K562 (cell line): Measurements from ENCODE around the gene GEN1.

Experiments
- CEBPB ChIP-seq: fragments of 450-650 bp; IDR thresholded peaks from 2 replicates; pipeline ENCODE4 v1.6.1; 2016; ENCODE audit warnings: missing genetic modification characterization, missing compliant biosample characterization
- ETS2 ChIP-seq: IDR thresholded peaks from 2 replicates; pipeline ENCODE4 v1.6.1; 2016; ENCODE audit warnings: borderline replicate concordance, missing genetic modification characterization, mild to moderate bottlenecking, moderate library complexity, missing compliant biosample characterization; ENCODE audit not compliant: poor library complexity, severe bottlenecking
- EZH2 ChIP-seq: IDR thresholded peaks from 2 replicates; pipeline ENCODE4 v1.6.1; 2012; ENCODE audit warnings: low read depth, mild to moderate bottlenecking, inconsistent platforms, low read length, borderline replicate concordance
- JUN ChIP-seq, 2 experiments: sonication (generic) in 1 of 2; formaldehyde crosslinking in 1 of 2; IDR thresholded peaks; 2 replicates each; pipeline versions ENCODE4 v1.6.1 to v1.8.0; 2012 to 2022; ENCODE audit warnings: borderline replicate concordance in 2 of 2, mild to moderate bottlenecking in 2 of 2, improper control_type of control experiment in 1 of 2, low read depth in 1 of 2, low read length in 1 of 2, missing genetic modification reagents in 1 of 2
- MCM7 ChIP-seq, 2 experiments: fragments of 450-650 bp; IDR thresholded peaks; 2 replicates each; pipeline ENCODE4 v1.6.1; 2016 to 2018
- NFYB ChIP-seq: IDR thresholded peaks from 2 replicates; pipeline ENCODE4 v1.6.1; 2011; ENCODE audit warnings: mild to moderate bottlenecking, moderate library complexity; ENCODE audit not compliant: insufficient read length; ENCODE audit errors: extremely low read depth
- PRPF4 ChIP-seq: fragments of 200-400 bp; formaldehyde crosslinking; IDR thresholded peaks from one replicate; pipeline ENCODE4 v1.6.1; 2017; ENCODE audit warnings: low read length, low read depth, mild to moderate bottlenecking; ENCODE audit not compliant: insufficient read depth, poor library complexity, severe bottlenecking
- RAD21 ChIP-seq, 2 experiments: fragments of 250-450 bp in 1 of 2; fragments of 450-650 bp in 1 of 2; sonication (Bioruptor Pico) in 1 of 2; formaldehyde crosslinking in 1 of 2; IDR thresholded peaks in 1 of 2; conservative IDR thresholded peaks in 1 of 2; 2 replicates each; pipeline versions ENCODE4 v1.4.0 to v1.8.0; 2020 to 2022; ENCODE audit warnings: mild to moderate bottlenecking in 2 of 2, moderate library complexity in 1 of 2
- SIN3A ChIP-seq, 2 experiments: fragments of 150-350 bp in 1 of 2; IDR thresholded peaks; 2 replicates each; pipeline ENCODE4 v1.6.1; 2011 to 2016; ENCODE audit warnings: borderline replicate concordance in 2 of 2, low read depth in 2 of 2, low read length in 2 of 2, mild to moderate bottlenecking in 2 of 2, moderate library complexity in 2 of 2; ENCODE audit not compliant: control insufficient read depth in 1 of 2
- SMARCB1 ChIP-seq: IDR thresholded peaks from 2 replicates; pipeline ENCODE4 v1.6.1; 2011; ENCODE audit warnings: improper control_type of control experiment, low read depth; ENCODE audit not compliant: insufficient read length
- TBP ChIP-seq: optimal IDR thresholded peaks from 2 replicates; pipeline ENCODE3; 2011; ENCODE audit warnings: low read depth, low read length, improper control_type of control experiment
- ZFX ChIP-seq: sonication (generic); formaldehyde crosslinking; IDR thresholded peaks from 2 replicates; pipeline ENCODE4 v1.8.0; 2022; ENCODE audit warnings: mild to moderate bottlenecking, missing genetic modification reagents, moderate library complexity
- TF ChIP-seq, protein P1 (sequence below), 3 experiments: IDR thresholded peaks in 2 of 3; conservative IDR thresholded peaks in 1 of 3; 2 replicates each; pipeline ENCODE4 v1.5.1; 2011 to 2012; ENCODE audit warnings: low read length in 3 of 3, mild to moderate bottlenecking in 3 of 3, control low read depth in 2 of 3, improper control_type of control experiment in 1 of 3, inconsistent platforms in 1 of 3, low read depth in 1 of 3, mixed read lengths in 1 of 3, moderate library complexity in 1 of 3; ENCODE audit not compliant: insufficient read depth in 2 of 3

DNA sequence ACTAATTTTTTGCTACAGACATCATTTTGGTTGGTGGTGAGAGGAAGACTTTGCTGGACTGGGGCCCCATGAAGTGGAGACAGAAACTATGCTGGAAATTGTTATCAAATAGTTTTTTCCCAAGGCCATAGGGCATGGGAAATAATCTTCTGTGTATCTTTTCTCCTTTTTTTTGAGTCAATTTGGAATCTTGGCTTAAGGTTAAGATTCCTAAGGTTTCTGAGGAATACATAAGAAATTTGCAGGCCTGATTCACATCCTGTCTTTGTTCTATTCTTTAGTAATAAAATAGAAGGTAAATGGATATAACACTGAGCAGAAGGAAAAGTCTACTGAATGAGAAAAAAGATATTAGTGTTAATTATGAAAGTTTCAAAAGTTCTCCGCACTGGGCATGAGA lies 16.9 kb upstream of the GEN1 start:
- TF ChIP-seq ETS2 (tag) (no peak), NFYB (no peak), CEBPB (no peak), SIN3A (IDR thresholded peaks at IDR 0.05; ENCODE audit: borderline replicate concordance in 2 of 2, control insufficient read depth in 1 of 2, low read depth in 2 of 2, low read length in 2 of 2) (no peak), ZFX (CRISPR knock-in tag) (no peak), TBP (no peak), PRPF4 (no peak), JUN (IDR thresholded peaks at IDR 0.05; ENCODE audit: borderline replicate concordance, low read depth, low read length) (no peak), JUN (CRISPR knock-in tag; IDR thresholded peaks at IDR 0.05; ENCODE audit: borderline replicate concordance) (no peak), MCM7 (IDR thresholded peaks at IDR 0.05) (no peak), SMARCB1 (no peak), EZH2 (no peak), RAD21 (CRISPR knock-in tag; conservative IDR thresholded peaks at IDR 0.05 in 1 of 2, IDR thresholded peaks at IDR 0.05 in 1 of 2) (no peak)
- TF ChIP-seq, protein P1, sequence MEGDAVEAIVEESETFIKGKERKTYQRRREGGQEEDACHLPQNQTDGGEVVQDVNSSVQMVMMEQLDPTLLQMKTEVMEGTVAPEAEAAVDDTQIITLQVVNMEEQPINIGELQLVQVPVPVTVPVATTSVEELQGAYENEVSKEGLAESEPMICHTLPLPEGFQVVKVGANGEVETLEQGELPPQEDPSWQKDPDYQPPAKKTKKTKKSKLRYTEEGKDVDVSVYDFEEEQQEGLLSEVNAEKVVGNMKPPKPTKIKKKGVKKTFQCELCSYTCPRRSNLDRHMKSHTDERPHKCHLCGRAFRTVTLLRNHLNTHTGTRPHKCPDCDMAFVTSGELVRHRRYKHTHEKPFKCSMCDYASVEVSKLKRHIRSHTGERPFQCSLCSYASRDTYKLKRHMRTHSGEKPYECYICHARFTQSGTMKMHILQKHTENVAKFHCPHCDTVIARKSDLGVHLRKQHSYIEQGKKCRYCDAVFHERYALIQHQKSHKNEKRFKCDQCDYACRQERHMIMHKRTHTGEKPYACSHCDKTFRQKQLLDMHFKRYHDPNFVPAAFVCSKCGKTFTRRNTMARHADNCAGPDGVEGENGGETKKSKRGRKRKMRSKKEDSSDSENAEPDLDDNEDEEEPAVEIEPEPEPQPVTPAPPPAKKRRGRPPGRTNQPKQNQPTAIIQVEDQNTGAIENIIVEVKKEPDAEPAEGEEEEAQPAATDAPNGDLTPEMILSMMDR (IDR thresholded peaks at IDR 0.05 in 2 of 3, conservative IDR thresholded peaks at IDR 0.05 in 1 of 3; ENCODE audit: insufficient read depth in 2 of 3, low read depth in 1 of 3, low read length in 3 of 3): no peak
